ENCODE measurements around the gene ZNF831. TPM values are rescaled to one million over a fixed set of nuclear protein-coding genes. Genes with fewer than 3 reads are reported as not detected.

Gene ZNF831
- total RNA-seq, 1 donor from 2014 or later, result not detected

GRCh38 chr20:59299945-59300332 lies 136.3 kb downstream of the ZNF831 start:
- DNase-seq (ENCODE audit: low read depth), result no peak
- Mint-ChIP-seq H3K4me3 (ENCODE audit: unreplicated experiment) (no peak overlapping the region), H3K27ac (ENCODE audit: unreplicated experiment) (no peak overlapping the region), H3K9me3 (ENCODE audit: unreplicated experiment) (no peaks in the 10 kb centered on the region), H3K4me1 (ENCODE audit: low read depth, unreplicated experiment) (no peaks in the 10 kb centered on the region), H3K27me3 (ENCODE audit: low read depth, unreplicated experiment) (peaks cover 91% of the 10 kb centered on the region), H3K36me3 (ENCODE audit: low read depth, unreplicated experiment) (peaks cover 1% of the 10 kb centered on the region)
- TF ChIP-seq CTCF (IDR thresholded peaks at IDR 0.05; ENCODE audit: insufficient read depth, low read depth, low read length), result no peak
- no peak for TF ChIP-seq EZH2 (IDR thresholded peaks at IDR 0.05; ENCODE audit: insufficient read depth, low read length)
- no peak for FAIRE-seq
- Histone ChIP-seq H2AFZ (ENCODE audit: low read depth, low read length) (no peak overlapping the region), H3K27ac (ENCODE audit: low read depth, low read length) (no peak overlapping the region), H3K4me2 (ENCODE audit: low read length) (no peak overlapping the region), H3K4me3 (ENCODE audit: insufficient read depth, low read depth, low read length) (no peak overlapping the region), H3K9me3 (ENCODE audit: insufficient read depth, low read depth, low read length) (no peaks in the 10 kb centered on the region), H3K9ac (ENCODE audit: low read length) (no peak overlapping the region), H4K20me1 (ENCODE audit: insufficient read depth, low read length) (no peaks in the 10 kb centered on the region), H3K4me1 (ENCODE audit: insufficient read depth, low read length) (no peaks in the 10 kb centered on the region), H3K27me3 (ENCODE audit: insufficient read depth, low read length) (no peaks in the 10 kb centered on the region), H3K36me3 (ENCODE audit: insufficient read depth, low read length) (no peaks in the 10 kb centered on the region), H3K79me2 (ENCODE audit: insufficient read depth, low read length) (no peaks in the 10 kb centered on the region)

- Histone ChIP-seq H3K27ac (ENCODE audit: low read depth, low read length) (no peak within 1 kb of the TSS), H4K20me1 (ENCODE audit: insufficient read depth, low read length) (no peaks in the 10 kb centered on the region), H3K4me2 (ENCODE audit: low read length) (no peak within 1 kb of the TSS), H3K4me3 (ENCODE audit: insufficient read depth, low read depth, low read length) (no peak within 1 kb of the TSS), H2AFZ (ENCODE audit: low read depth, low read length) (no peak within 1 kb of the TSS), H3K9ac (ENCODE audit: low read length) (no peak within 1 kb of the TSS), H3K4me1 (ENCODE audit: insufficient read depth, low read length) (no peaks in the 10 kb centered on the region), H3K79me2 (ENCODE audit: insufficient read depth, low read length) (no peaks in the 10 kb centered on the region), H3K27me3 (ENCODE audit: insufficient read depth, low read length) (no peaks in the 10 kb centered on the region), H3K9me3 (ENCODE audit: insufficient read depth, low read depth, low read length) (peaks cover 3% of the 10 kb centered on the region), H3K36me3 (ENCODE audit: insufficient read depth, low read length) (no peaks in the 10 kb centered on the region)
- no peak for FAIRE-seq
- Mint-ChIP-seq H3K27me3 (ENCODE audit: low read depth, unreplicated experiment) (peaks cover 91% of the 10 kb centered on the region), H3K36me3 (ENCODE audit: low read depth, unreplicated experiment) (peaks cover 1% of the 10 kb centered on the region), H3K4me1 (ENCODE audit: low read depth, unreplicated experiment) (no peaks in the 10 kb centered on the region), H3K4me3 (ENCODE audit: unreplicated experiment) (no peak within 1 kb of the TSS), H3K9me3 (ENCODE audit: unreplicated experiment) (no peaks in the 10 kb centered on the region), H3K27ac (ENCODE audit: unreplicated experiment) (no peak within 1 kb of the TSS)
- TF ChIP-seq EZH2 (IDR thresholded peaks at IDR 0.05; ENCODE audit: insufficient read depth, low read length) (no peak), CTCF (IDR thresholded peaks at IDR 0.05; ENCODE audit: insufficient read depth, low read depth, low read length) (no peak)
- DNase-seq (ENCODE audit: low read depth), result no peak
Observed at GRCh38 chr20:59300333-59301081, 136.9 kb downstream of the ZNF831 start, which contains the start of gene EDN3. TSS of gene EDN3 (plus strand) at chr20:59300611. CDS start at chr20:59300813, 202 bp downstream.

All from astrocyte (in vitro differentiated cells and primary cell).